Lower lobe of right lung (tissue), 2 donors: ENCODE measurements around the gene WNT7A. TPM values are rescaled to one million over a fixed set of nuclear protein-coding genes. Genes with fewer than 3 reads are reported as not detected.

ENCODE experiments used
- ATAC-seq, 2 donors: fragments of 200-7000 bp; cut with Tn5 transposase; one replicate each; pipeline ENCODE4 v1.9.1; 2020 to 2022; ENCODE audit warnings: mild to moderate bottlenecking in 2 of 2, moderate library complexity in 2 of 2
- DNase-seq: peaks from one replicate; pipeline ENCODE4 v3.0.0-alpha.2; 2020
- H3K27ac ChIP-seq: fragments of 200-600 bp; one replicate; pipeline ENCODE4 v1.8.0; 2022
- H3K27me3 ChIP-seq: fragments of 200-600 bp; one replicate; pipeline ENCODE4 v1.8.0; 2022; ENCODE audit warnings: low read depth
- H3K36me3 ChIP-seq: fragments of 200-600 bp; one replicate; pipeline ENCODE4 v1.8.0; 2022; ENCODE audit warnings: mild to moderate bottlenecking
- H3K4me1 ChIP-seq: fragments of 200-600 bp; one replicate; pipeline ENCODE4 v1.8.0; 2022
- H3K4me3 ChIP-seq: fragments of 200-600 bp; one replicate; pipeline ENCODE4 v1.8.0; 2022; ENCODE audit warnings: mild to moderate bottlenecking
- H3K9me3 ChIP-seq: fragments of 200-600 bp; one replicate; pipeline ENCODE4 v1.8.0; 2022
- intact Hi-C: fragments of 100-400 bp; cut with DNase I; formaldehyde crosslinking; loops from one replicate; pipeline ENCODE4 v1.11.0; 2022
- total RNA-seq: library from RNA; stranded (reverse); fragmentation: NEBNext Ultra II Directional; extraction: Animal tissue kit (Norgen Biotek cat#: 25700); gene quantifications from one replicate; pipeline ENCODE4 v1.2.1, GENCODE V29; 2021
- TF ChIP-seq, protein P1 (sequence below): fragments of 200-600 bp; IDR thresholded peaks from one replicate; pipeline ENCODE4 v1.8.0; 2022; ENCODE audit warnings: antibody characterized with exemption, mild to moderate bottlenecking
- donor health status: DM: no; HTN: yes; CAD: no; lungs with severe emphysema.

The WNT7A gene
- total RNA-seq, 1 donor from 2014 or later: 4.1 TPM

DNA sequence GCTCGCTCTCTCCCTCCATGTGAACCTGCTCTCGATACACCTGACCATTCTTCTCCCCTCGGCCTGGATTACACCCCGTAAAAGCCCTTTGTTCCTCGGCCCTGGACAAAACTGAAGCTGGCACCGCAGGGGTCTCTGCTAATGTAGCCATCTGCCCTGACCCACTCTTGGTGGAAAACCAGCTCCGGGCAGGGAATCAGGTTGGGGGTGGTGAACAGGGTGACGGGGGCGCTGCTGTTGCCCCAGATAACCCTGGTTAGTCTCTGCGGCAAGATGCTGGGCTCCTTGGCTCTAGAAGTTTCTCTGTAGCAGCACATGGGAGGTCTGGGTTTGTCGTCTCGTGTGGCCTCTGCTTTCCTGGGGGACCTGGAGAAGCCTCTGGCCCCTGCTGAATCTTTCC is 86.4 kb downstream of the WNT7A start:
- Histone ChIP-seq H3K27ac (no peak overlapping the region), H3K4me3 (no peak overlapping the region), H3K9me3 (no peaks in the 10 kb centered on the region), H3K27me3 (peaks cover 27% of the 10 kb centered on the region), H3K36me3 (no peaks in the 10 kb centered on the region), H3K4me1 (no peaks in the 10 kb centered on the region)
- intact Hi-C loops: no loop called here
- no peak for ATAC-seq
- TF ChIP-seq, protein P1, sequence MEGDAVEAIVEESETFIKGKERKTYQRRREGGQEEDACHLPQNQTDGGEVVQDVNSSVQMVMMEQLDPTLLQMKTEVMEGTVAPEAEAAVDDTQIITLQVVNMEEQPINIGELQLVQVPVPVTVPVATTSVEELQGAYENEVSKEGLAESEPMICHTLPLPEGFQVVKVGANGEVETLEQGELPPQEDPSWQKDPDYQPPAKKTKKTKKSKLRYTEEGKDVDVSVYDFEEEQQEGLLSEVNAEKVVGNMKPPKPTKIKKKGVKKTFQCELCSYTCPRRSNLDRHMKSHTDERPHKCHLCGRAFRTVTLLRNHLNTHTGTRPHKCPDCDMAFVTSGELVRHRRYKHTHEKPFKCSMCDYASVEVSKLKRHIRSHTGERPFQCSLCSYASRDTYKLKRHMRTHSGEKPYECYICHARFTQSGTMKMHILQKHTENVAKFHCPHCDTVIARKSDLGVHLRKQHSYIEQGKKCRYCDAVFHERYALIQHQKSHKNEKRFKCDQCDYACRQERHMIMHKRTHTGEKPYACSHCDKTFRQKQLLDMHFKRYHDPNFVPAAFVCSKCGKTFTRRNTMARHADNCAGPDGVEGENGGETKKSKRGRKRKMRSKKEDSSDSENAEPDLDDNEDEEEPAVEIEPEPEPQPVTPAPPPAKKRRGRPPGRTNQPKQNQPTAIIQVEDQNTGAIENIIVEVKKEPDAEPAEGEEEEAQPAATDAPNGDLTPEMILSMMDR: no peak
- DNase-seq: no peak

DNA sequence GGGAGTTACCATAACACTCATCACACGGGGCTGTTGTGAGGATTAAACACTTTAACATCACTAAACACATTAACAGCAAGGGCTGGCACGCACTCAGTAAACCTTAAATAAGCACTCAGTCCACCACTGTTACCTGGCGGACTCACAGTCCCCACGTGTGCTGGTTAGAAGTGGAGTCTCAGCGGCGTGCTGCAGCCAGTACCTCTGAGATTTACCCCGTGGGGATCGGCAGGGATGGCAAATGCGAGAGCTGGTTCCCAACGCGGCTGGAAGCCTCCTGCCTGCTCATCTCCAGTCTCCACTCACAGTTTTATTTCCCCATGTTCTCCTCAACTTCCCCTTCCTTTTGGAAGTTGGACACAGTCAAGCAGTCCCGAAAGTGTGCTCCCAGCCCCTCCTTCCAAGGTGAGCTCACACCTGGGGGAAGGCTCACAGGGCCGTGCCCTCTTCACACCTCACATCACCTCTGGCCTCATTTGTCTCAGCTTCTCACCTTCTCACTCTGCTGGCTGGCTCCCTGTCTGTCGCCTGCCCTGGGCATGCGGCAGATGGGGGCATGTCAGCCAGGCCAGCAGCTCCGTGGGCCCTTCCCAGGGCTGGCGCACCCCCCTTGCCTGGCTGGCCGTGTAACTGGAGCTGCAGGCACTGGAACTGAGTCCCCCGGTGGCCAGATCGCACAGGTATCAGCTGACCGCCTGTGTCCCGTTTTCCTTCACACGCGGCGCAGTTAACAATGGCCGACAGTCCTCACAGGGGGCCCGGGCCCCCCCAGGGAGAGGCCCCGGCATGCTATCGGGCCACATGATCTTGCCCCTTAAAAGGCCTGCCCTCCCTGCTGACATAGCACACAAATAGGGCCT is 87.1 kb downstream of the WNT7A start:
- H3K4me3 ChIP-seq: no peak overlapping the region
- ATAC-seq (peak in 1 of 2 donors; percentile 50), DNase-seq (no peak)
- intact Hi-C loops: no loop called here
- H3K9me3 ChIP-seq: no peaks in the 10 kb centered on the region
- TF ChIP-seq, protein P1: no peak
- H3K36me3 ChIP-seq: no peaks in the 10 kb centered on the region
- H3K27me3 ChIP-seq: peaks cover 27% of the 10 kb centered on the region
- no peak overlapping the region for H3K27ac ChIP-seq
- no peaks in the 10 kb centered on the region for H3K4me1 ChIP-seq

DNA sequence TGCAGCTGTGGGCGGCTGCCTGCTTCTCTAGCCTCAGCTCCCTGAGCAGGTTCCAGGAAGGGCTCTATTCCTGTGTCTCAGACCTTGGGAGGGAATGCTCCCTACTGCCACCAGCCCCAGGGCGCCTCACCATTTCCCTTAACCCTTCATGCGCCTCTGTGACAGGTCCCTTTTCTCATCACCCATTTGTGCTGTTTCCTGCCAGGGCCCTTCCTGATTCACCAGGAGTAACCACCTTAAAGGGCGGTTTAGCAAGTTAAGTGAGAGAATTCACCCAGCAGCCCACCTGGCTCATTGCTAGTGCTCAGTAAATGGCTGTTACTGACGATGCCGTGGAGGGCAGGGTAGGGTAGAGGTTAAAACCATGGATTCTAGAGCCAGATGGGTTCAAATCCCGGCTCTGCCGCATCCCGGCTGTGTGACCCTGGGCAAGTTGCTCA is 87.8 kb downstream of the WNT7A start:
- H3K4me3 ChIP-seq: no peak overlapping the region
- no peak for DNase-seq

DNA sequence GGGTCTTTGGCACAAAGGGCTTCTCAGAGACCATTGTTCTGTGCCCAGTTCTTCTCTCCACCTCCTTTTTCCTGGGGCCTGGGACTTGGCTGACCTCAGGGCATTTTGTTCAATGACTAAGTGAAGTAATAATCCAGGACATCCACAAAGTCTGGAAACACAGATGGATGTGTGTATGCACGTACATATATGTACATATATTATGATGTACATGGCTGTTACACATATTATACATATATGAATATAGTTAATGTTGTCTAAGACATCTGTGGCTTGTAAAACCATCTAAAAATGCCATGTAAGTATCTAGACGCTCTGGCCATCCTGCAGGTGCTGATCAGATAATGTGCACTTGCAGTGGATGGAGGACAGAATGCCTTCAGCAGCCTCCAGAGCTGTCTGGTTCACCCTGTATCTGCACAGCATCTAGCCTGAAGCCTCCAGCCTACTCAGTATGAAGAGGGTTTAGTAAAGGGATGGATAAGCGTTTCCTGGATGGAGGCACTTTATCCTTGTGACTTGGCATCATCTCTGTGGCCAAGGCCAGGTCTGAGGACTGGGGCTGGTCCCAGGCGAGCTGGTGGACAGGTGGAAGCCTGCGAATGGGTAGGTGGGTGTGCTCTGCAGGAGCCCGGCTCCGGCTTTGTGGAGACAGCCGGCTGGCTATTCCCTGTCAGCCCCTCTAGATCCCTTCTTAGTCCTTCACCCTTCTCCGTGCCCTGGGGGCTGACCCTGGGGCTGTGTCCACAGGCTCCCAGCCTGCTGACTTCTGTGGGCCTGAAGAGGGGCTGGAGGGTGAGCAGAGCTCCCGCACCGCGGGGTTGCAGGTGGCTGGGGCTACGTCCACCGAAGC is 88.4 kb downstream of the WNT7A start:
- Histone ChIP-seq H3K36me3 (no peaks in the 10 kb centered on the region), H3K4me1 (no peaks in the 10 kb centered on the region), H3K27ac (no peak overlapping the region), H3K4me3 (no peak overlapping the region), H3K9me3 (no peaks in the 10 kb centered on the region), H3K27me3 (peaks cover 27% of the 10 kb centered on the region)
- ATAC-seq (no peak), DNase-seq (peak; percentile 27)
- TF ChIP-seq, protein P1: no peak
- intact Hi-C loops: no loop called here

More for the DNA sequence above, 87.8 kb downstream of the WNT7A start:
- TF ChIP-seq, protein P1: no peak
- Histone ChIP-seq H3K9me3 (no peaks in the 10 kb centered on the region), H3K4me1 (no peaks in the 10 kb centered on the region), H3K36me3 (no peaks in the 10 kb centered on the region), H3K27ac (no peak overlapping the region), H3K27me3 (peaks cover 27% of the 10 kb centered on the region)
- intact Hi-C loops: no loop called here
- ATAC-seq: no peak

DNA sequence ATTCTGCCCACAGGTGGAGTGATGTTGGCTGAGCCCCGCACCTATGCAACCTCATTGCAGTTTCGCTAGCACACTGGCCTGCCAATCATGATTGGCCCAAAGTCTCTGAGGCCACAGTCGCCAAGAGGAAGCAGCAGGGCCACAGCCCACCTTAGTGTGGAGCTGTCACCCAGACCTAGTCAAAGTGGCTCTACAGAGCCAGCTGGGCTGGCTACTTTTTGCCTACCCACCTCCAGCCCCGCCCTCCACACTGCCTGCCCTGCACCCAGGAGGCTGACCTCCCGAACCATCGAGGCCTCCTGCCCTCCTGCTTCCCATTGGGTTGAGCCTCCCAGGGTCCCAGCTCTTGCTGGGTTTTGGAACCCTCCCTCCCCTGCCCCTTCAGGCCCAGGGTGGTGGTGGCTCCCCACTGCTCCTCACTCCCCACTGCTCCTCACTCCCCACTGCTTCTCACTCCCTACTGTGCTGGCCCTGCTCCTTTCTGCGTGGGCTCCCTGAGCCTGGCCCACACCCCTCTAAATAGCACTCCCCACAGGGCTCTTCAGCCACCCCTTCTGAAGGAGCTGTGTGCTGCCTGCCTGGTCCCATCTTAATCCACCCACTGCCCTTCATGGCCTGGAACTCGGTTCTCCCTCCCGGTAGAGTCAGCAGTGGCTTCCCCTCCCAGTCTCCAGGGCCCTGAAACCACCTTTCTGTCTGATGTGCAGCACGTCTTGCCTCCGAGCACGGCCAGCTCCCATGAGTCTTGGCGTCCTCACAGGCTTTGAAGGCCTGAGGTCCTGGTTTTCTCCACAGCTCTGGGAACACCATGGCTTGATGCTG is 89.3 kb downstream of the WNT7A start:
- H3K4me1 ChIP-seq: no peaks in the 10 kb centered on the region
- no peak for ATAC-seq
- no peak overlapping the region for H3K4me3 ChIP-seq

More for the DNA sequence above, 89.3 kb downstream of the WNT7A start:
- intact Hi-C loops: no loop called here
- Histone ChIP-seq H3K27ac (no peak overlapping the region), H3K36me3 (no peaks in the 10 kb centered on the region), H3K9me3 (no peaks in the 10 kb centered on the region), H3K27me3 (peaks cover 21% of the 10 kb centered on the region)
- TF ChIP-seq, protein P1: no peak
- peak; percentile 17 for DNase-seq
